Forelimb muscle (tissue), 1 donor: Measurements from ENCODE around the gene SNX22. TPM values are rescaled to one million over a fixed set of nuclear protein-coding genes. Genes with fewer than 3 reads are reported as not detected.
A peak's percentile ranks its signal among the peaks of the same experiment; 100 is the strongest.

ENCODE experiments used
- DNase-seq: peaks from one replicate; pipeline ENCODE4 v3.0.0-alpha.2; 2013; ENCODE audit warnings: low read depth
- polyA plus RNA-seq: library from polyadenylated mRNA; unstranded; fragments of 120-200 nt; gene quantifications from one replicate; pipeline ENCODE4 v1.2.1, GENCODE V29; 2013; ENCODE audit not compliant: insufficient read length

Gene SNX22
- polyA plus RNA-seq, 1 donor, result 1.1 TPM

- no peak for DNase-seq
These were observed 17.1 kb upstream of the SNX22 start for GRCh38 chr15:64134345-64134829.

- no peak for DNase-seq
These were observed 15.2 kb upstream of the SNX22 start for GRCh38 chr15:64136347-64136746.

GRCh38 chr15:64137226-64137833 lies 14.2 kb upstream of the SNX22 start:
- DNase-seq, result no peak

- DNase-seq, result no peak
These were observed 13.1 kb upstream of the SNX22 start for GRCh38 chr15:64138331-64138941.

GRCh38 chr15:64141798-64142512 lies 9.6 kb upstream of the SNX22 start:
- DNase-seq, result no peak

GRCh38 chr15:64143276-64143675 lies 8.3 kb upstream of the SNX22 start:
- DNase-seq, result no peak

GRCh38 chr15:64144192-64144564 lies 7.4 kb upstream of the SNX22 start:
- DNase-seq, result no peak

GRCh38 chr15:64144565-64145281 lies 6.8 kb upstream of the SNX22 start:
- DNase-seq, result no peak

GRCh38 chr15:64146041-64146440 lies 5.5 kb upstream of the SNX22 start:
- no peak for DNase-seq

GRCh38 chr15:64146520-64146884 lies 5.0 kb upstream of the SNX22 start:
- no peak for DNase-seq

- DNase-seq, result no peak
These were observed 4.4 kb upstream of the SNX22 start for GRCh38 chr15:64146885-64147681.

- DNase-seq, result no peak
These were observed 3.4 kb upstream of the SNX22 start for GRCh38 chr15:64148168-64148567.

- DNase-seq, result no peak
These were observed 3.0 kb upstream of the SNX22 start for GRCh38 chr15:64148581-64148980.

GRCh38 chr15:64149424-64149823 lies 2.1 kb upstream of the SNX22 start:
- DNase-seq, result no peak

GRCh38 chr15:64149893-64150578 lies 1.5 kb upstream of the SNX22 start:
- no peak for DNase-seq

GRCh38 chr15:64152507-64153387 lies 1.2 kb downstream of the SNX22 start:
- DNase-seq, result no peak

- DNase-seq, result peak; percentile 31
These were observed 2.2 kb downstream of the SNX22 start for GRCh38 chr15:64153480-64154367.

GRCh38 chr15:64155802-64156651 lies 4.5 kb downstream of the SNX22 start:
- DNase-seq, result no peak
